ENCODE data around the gene MOSPD2. TPM values are rescaled to one million over a fixed set of nuclear protein-coding genes. Genes with fewer than 3 reads are reported as not detected.
A peak's percentile ranks its signal among the peaks of the same experiment; 100 is the strongest.

MOSPD2 gene
- total RNA-seq, 1 donor from 2014 or later: 8.2 TPM

DNA sequence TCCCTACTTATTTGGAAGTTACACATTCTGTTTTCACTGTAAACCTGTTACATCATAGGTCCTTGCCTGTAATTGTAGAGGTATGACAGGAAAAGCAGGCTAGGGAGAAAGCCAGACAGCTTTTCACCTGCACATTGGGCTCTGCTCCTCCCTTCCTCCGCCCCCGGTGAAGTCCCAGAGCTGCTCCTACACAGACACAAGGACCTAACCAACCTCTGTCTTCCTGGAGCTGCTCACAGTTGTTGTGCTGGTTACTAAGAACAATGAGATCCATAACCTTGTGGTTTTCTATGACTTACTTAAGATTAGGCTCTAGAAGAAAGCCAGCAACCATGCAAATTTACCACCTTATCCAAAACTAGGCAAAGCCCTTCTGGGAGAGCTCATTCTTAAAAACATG is 40.0 kb downstream of the MOSPD2 start:
- FAIRE-seq (no peak), DNase-seq (ENCODE audit: low read depth) (peak; percentile 20)
- H3K36me3 ChIP-seq (ENCODE audit: control insufficient read depth, insufficient read depth, low read length): no peaks in the 10 kb centered on the region
- H3K27me3 ChIP-seq (ENCODE audit: control insufficient read depth, insufficient read depth, low read length): no peaks in the 10 kb centered on the region
- no peak overlapping the region for H3K4me3 ChIP-seq (ENCODE audit: low read depth, low read length)
- TF ChIP-seq, protein P1, sequence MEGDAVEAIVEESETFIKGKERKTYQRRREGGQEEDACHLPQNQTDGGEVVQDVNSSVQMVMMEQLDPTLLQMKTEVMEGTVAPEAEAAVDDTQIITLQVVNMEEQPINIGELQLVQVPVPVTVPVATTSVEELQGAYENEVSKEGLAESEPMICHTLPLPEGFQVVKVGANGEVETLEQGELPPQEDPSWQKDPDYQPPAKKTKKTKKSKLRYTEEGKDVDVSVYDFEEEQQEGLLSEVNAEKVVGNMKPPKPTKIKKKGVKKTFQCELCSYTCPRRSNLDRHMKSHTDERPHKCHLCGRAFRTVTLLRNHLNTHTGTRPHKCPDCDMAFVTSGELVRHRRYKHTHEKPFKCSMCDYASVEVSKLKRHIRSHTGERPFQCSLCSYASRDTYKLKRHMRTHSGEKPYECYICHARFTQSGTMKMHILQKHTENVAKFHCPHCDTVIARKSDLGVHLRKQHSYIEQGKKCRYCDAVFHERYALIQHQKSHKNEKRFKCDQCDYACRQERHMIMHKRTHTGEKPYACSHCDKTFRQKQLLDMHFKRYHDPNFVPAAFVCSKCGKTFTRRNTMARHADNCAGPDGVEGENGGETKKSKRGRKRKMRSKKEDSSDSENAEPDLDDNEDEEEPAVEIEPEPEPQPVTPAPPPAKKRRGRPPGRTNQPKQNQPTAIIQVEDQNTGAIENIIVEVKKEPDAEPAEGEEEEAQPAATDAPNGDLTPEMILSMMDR (IDR thresholded peaks at IDR 0.05; ENCODE audit: insufficient read depth, low read length, severe bottlenecking): no peak

GRCh38 chrX:14915596-14915995 is 42.4 kb downstream of the MOSPD2 start:
- no peak overlapping the region for H3K4me3 ChIP-seq (ENCODE audit: low read depth, low read length)
- no peaks in the 10 kb centered on the region for H3K36me3 ChIP-seq (ENCODE audit: control insufficient read depth, insufficient read depth, low read length)
- H3K27me3 ChIP-seq (ENCODE audit: control insufficient read depth, insufficient read depth, low read length): no peaks in the 10 kb centered on the region
- no peak for FAIRE-seq
- TF ChIP-seq, protein P1 (IDR thresholded peaks at IDR 0.05; ENCODE audit: insufficient read depth, low read length, severe bottlenecking): no peak
- DNase-seq (ENCODE audit: low read depth): no peak

DNA sequence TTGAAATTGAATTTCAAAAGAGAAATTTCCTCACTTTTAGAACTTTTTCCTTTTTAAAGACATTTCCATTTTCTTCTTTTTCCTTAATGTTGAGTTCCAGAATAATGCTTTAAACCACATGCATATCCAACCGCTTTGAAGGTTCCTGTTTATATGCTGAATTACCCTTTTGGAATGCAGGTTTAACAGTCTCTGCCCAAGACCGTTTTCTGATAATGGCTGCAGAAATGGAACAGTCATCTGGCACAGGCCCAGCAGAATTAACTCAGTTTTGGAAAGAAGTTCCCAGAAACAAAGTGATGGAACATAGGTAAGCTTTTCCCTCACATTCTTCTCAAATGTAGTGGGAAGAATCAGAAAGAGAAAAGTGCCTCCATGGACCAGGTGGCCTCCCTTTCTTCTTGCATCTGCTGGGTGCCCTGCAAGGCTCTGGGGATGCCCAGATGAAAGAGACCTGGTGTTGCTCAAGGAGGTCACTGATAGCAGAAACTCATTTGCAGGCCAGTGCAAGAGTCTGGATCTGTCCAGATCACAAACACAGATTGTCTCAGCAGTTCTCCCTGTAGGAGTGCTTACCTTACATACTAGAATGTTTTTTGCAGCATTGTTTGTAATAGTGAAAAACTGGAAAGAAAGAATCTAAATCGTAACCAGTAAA is 42.9 kb downstream of the MOSPD2 start:
- H3K4me3 ChIP-seq (ENCODE audit: low read depth, low read length): no peak overlapping the region
- H3K27me3 ChIP-seq (ENCODE audit: control insufficient read depth, insufficient read depth, low read length): no peaks in the 10 kb centered on the region
- TF ChIP-seq, protein P1 (IDR thresholded peaks at IDR 0.05; ENCODE audit: insufficient read depth, low read length, severe bottlenecking): no peak
- no peaks in the 10 kb centered on the region for H3K36me3 ChIP-seq (ENCODE audit: control insufficient read depth, insufficient read depth, low read length)
- peak; percentile 13 for FAIRE-seq
- no peak for DNase-seq (ENCODE audit: low read depth)

DNA sequence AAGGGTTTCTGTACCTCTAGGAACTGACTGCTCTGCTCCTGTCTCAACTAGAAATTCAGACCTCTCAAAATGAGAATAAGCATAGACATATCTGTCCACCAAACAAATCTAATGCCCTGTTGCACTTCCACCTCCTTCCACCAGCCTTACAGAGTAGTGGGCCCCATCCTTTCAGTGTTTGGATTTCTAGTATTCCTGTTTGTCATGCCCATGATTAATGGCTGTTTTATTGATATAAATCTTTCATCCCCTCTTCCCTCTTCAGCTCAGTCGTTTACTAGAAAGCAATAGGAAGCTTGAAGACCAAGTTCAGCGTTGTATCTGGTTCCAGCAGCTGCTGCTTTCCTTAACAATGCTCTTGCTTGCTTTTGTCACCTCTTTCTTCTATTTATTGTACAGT is 46.2 kb downstream of the MOSPD2 start:
- no peaks in the 10 kb centered on the region for H3K36me3 ChIP-seq (ENCODE audit: control insufficient read depth, insufficient read depth, low read length)
- no peak for FAIRE-seq
- H3K4me3 ChIP-seq (ENCODE audit: low read depth, low read length): no peak overlapping the region
- TF ChIP-seq, protein P1 (IDR thresholded peaks at IDR 0.05; ENCODE audit: insufficient read depth, low read length, severe bottlenecking): no peak
- no peak for DNase-seq (ENCODE audit: low read depth)
- H3K27me3 ChIP-seq (ENCODE audit: control insufficient read depth, insufficient read depth, low read length): no peaks in the 10 kb centered on the region

DNA sequence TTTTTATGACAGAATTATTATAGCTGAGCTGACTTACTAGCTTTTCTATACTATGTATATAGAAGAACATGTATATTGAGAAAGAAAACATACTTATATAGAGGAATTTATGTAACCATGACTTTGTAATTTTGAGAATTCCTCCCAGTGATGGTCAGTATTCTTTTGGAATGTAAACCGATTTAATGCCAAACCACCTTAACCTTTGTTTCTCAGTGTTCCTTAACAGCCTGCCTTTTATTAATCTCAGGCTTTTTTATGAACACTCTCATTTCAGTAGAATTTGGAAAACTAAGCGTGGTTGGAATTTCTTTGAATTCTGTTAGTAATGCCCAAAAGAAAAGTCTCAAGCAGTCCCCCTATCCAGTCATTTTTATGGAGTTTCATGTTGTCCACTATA is 47.0 kb downstream of the MOSPD2 start:
- DNase-seq (ENCODE audit: low read depth): no peak
- no peak for FAIRE-seq
- TF ChIP-seq, protein P1 (IDR thresholded peaks at IDR 0.05; ENCODE audit: insufficient read depth, low read length, severe bottlenecking): no peak
- H3K27me3 ChIP-seq (ENCODE audit: control insufficient read depth, insufficient read depth, low read length): no peaks in the 10 kb centered on the region
- H3K4me3 ChIP-seq (ENCODE audit: low read depth, low read length): no peak overlapping the region
- no peaks in the 10 kb centered on the region for H3K36me3 ChIP-seq (ENCODE audit: control insufficient read depth, insufficient read depth, low read length)

DNA sequence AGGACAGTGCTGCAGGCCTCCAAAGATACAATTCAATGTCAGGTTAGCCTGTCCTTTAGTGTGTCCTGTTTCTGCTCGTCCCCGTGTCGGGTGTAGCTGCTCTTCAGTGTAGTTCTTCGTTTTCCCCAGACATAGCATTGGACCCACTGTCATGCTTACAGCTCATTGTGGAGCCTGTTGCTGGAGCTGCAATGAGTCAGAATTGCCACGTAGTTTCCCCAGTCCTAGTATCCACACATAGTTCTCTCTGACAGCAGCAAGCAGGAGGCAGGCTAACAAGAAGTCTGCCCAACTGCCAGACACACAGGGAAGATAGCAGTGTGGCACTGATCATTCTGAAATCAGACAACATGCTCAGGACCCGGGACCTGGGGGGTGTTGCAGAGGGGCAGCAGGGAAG is 49.2 kb downstream of the MOSPD2 start:
- Histone ChIP-seq H3K36me3 (ENCODE audit: control insufficient read depth, insufficient read depth, low read length) (no peaks in the 10 kb centered on the region), H3K27me3 (ENCODE audit: control insufficient read depth, insufficient read depth, low read length) (no peaks in the 10 kb centered on the region), H3K4me3 (ENCODE audit: low read depth, low read length) (no peak overlapping the region)
- FAIRE-seq (no peak), DNase-seq (ENCODE audit: low read depth) (peak; percentile 82)
- TF ChIP-seq, protein P1 (IDR thresholded peaks at IDR 0.05; ENCODE audit: insufficient read depth, low read length, severe bottlenecking): no peak
